Astrocyte of the cerebellum (primary cell): ENCODE results near the gene KEL.

Experiments
- DNase-seq: peaks from one replicate; pipeline ENCODE4 v3.0.0-alpha.2; 2011; ENCODE audit warnings: low read depth
- H3K4me3 ChIP-seq: 2 replicates; pipeline ENCODE4 v1.5.1; 2011; ENCODE audit warnings: mild to moderate bottlenecking, low read depth, low read length, moderate library complexity
- CTCF ChIP-seq: IDR thresholded peaks from 2 replicates; pipeline ENCODE4 v1.5.1; 2012; ENCODE audit warnings: low read length, low read depth, moderate library complexity, mild to moderate bottlenecking; ENCODE audit errors: missing control alignments
- in situ Hi-C: cut with HindIII; loops from 2 replicates; pipeline ENCODE4 v1.10.0; 2017; ENCODE audit warnings: low sequenced_read_pairs

The KEL gene

GRCh38 chr7:142914121-142914520 is 48.0 kb downstream of the KEL start:
- no peak overlapping the region for H3K4me3 ChIP-seq
- no peak for TF ChIP-seq CTCF
- DNase-seq, result no peak
- in situ Hi-C loops, result no loop called here

- H3K4me3 ChIP-seq, result no peak overlapping the region
- TF ChIP-seq CTCF, result no peak
- in situ Hi-C loops, result no loop called here
- no peak for DNase-seq
Observed at GRCh38 chr7:142913566-142913965, 48.6 kb downstream of the KEL start.

GRCh38 chr7:142913051-142913450 is 49.1 kb downstream of the KEL start:
- no peak for DNase-seq
- in situ Hi-C loops, result no loop called here
- H3K4me3 ChIP-seq, result no peak overlapping the region
- TF ChIP-seq CTCF, result no peak

- in situ Hi-C loops, result no loop called here
- no peak overlapping the region for H3K4me3 ChIP-seq
- TF ChIP-seq CTCF, result no peak
- no peak for DNase-seq
Observed at GRCh38 chr7:142910481-142910880, 51.7 kb downstream of the KEL start.

- H3K4me3 ChIP-seq, result no peak overlapping the region
- DNase-seq, result no peak
- in situ Hi-C loops, result no loop called here
- TF ChIP-seq CTCF, result no peak
Observed at GRCh38 chr7:142910031-142910433, 52.1 kb downstream of the KEL start.

GRCh38 chr7:142908921-142909890 is 53.0 kb downstream of the KEL start:
- in situ Hi-C loops, result no loop called here

More at GRCh38 chr7:142908921-142909890, 53.0 kb downstream of the KEL start:
- no peak for DNase-seq
- H3K4me3 ChIP-seq, result no peak overlapping the region
- TF ChIP-seq CTCF, result no peak
